Activated CD4-positive, alpha-beta T cell treated with anti-CD3 and anti-CD28 coated beads, Interleukin-2, amount 50 U/mL, for 48 hours (primary cell): Measurements from ENCODE around the gene DNM3.

Experiments used
- DNase-seq, 2 experiments: peaks; one replicate each; pipeline ENCODE4 v3.0.0-alpha.2; 2020

Gene DNM3

GRCh38 chr1:171931752-171932151 is 90.5 kb downstream of the DNM3 start:
- no peak for DNase-seq

DNA sequence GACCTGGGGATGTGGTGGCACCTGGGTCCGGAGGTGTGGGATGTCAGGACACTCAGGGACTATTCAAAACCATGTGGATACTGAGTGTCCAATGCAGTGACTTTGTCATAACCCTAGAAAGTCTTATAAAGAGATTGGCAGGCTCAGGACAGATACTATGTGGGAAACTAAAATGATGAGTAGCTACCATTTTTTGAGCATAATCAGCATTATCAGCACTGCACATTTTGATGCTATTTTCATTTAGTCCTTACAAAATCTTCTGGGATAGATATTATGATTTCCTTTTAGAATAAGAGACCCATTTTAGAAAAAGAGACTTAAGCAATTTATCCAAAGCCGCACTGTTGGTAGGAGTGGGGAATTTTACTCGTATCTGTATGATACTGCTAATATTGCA is 93.4 kb downstream of the DNM3 start:
- DNase-seq, result no peak

DNA sequence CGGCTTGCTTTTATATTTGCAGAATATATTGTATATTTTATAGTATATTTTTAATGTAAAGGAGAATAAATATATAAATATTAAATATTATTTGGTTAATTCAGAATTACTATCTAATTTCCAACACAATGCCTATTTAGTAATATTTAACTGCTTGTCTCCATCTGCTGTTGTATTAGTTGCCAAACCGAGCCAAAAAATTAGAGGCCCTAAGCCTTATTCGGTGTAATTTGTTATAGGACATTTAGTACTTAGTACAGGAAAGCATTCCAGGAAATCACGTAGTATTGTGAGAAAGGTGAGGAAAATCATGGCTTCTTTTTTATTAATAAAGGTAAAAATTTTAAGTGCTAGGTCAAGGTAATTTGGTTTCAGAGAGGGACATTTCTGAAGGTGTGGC is 93.8 kb downstream of the DNM3 start:
- DNase-seq, result no peak

GRCh38 chr1:171935664-171936063 is 94.4 kb downstream of the DNM3 start:
- no peak for DNase-seq

DNA sequence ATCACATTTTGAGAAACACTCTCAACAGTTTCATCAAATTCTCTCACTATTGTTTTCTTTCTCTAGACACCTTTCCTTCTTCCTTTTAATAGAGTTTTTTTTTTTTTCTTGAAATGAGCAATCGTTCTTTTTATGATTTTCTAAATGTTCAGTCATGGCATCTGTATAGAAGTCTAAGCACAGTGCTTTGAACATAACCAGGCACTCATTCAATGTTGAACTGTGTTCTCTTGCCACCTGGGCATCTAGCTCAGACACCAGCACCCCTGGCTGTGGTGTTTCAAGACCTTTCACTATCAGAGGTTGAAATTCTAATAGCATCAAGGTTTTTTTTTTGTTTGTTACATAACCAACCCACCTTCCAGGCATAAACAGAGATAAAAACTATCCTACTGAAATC is 96.6 kb downstream of the DNM3 start:
- no peak for DNase-seq

DNA sequence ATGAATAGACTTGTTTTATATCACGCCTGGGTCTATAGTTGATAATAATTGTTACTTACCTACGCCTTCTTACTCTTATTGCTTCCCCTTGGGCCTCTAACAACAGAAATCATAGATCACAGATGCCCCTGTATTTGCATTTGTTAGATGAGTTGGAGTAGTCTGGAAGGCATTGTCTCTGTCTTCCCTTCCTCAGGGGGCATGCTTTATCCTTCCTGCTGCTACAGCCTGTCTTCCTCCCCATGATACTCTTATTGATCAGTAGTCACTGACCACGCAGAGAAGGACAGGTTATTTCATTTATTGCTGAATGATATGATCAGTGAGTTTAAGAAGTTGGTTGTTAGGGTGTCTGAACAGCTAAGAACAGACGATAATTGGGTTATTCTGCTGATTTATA is 98.4 kb downstream of the DNM3 start:
- no peak for DNase-seq

DNA sequence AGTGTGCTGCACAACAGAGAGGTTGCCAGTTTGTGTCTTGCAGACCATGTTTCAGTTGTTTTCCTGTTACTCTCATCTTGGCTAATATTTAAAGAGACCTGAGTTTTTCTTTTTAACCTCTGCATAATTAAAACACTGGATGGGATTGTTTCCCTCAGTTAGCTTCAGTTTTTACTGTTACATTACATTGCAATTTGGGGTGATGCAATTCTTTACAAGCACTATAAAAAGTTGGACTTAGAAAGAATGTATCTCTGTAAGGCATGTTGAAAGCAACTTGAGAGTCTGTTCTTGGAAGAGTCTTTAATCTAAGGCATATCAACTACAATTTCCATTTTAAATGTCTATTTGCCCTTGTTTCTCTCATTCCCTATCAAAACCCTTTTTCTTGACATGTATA is 99.1 kb downstream of the DNM3 start:
- no peak for DNase-seq

- DNase-seq, result no peak
Observed at GRCh38 chr1:171941920-171942319, 100.6 kb downstream of the DNM3 start.

DNA sequence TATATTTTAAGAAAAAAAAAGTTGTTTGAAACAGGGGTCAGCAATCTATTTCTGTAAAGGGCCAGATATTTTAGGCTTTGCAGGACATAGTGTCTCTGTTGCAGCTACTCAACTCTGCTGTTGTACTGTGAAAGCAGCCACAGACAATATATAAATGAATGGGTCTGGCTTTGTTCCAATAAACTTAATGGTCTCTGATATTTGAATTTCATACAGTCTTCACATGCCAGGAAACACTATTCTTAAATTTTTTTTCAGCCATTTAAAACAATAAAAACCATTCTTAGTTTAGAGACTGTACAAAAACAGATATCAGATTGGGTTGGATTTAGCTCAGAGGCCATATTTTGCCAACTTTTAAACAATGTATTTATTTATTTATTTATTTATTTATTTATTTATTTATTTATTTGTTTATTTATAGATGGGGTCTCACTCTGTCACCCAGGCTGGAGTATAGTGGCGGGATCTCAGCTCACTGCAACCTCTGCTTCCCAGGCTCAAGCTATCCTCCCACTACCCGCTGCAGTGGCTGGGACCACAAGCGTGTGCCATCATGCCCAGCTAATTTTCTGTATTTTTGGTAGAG is 102.8 kb downstream of the DNM3 start:
- no peak for DNase-seq

- DNase-seq, result no peak
Observed at GRCh38 chr1:171948511-171948910, 107.2 kb downstream of the DNM3 start.

DNA sequence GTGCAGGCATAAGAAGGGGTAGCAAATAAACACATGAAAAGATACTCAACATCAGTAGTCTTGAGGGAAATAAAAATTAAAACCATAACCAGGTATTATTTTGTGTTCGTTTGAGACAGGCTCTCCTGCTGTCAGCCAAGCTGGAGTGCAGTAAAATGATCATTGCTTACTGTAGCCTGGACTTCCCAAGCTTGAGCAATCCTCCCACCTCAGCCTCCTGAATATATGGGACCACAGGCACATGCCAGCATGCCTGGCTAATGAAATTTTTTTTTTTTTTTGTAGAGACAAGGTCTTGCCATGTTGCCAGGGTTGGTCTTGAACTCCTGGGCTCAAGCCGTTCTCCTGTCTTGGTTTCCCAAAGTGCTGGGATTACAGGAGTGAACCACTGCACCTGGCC is 108.0 kb downstream of the DNM3 start:
- DNase-seq, result no peak

- DNase-seq, result no peak
Observed at GRCh38 chr1:171953835-171954234, 112.5 kb downstream of the DNM3 start.

DNA sequence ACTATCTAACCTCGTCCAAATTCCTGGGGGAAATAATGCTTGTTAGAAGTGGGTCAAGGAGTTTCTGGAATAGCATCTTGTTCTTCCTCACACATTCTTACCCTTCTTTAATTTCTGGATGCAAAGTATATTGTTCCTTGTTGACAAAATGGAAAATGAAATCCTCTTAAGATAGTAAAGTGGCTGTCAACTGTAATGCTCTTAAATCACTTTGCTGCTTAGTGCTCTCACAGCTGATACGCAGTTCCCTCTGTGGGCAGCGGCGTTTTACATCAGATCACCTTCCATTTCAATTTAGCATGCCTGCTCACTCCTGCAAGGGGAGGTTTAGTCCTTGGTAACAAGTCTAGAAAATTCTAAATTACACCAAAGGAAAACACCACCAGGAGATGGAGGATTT is 113.1 kb downstream of the DNM3 start:
- no peak for DNase-seq

- no peak for DNase-seq
Observed at GRCh38 chr1:171961861-171962260, 120.6 kb downstream of the DNM3 start.

- DNase-seq, result no peak
Observed at GRCh38 chr1:171963762-171964161, 122.5 kb downstream of the DNM3 start.

DNA sequence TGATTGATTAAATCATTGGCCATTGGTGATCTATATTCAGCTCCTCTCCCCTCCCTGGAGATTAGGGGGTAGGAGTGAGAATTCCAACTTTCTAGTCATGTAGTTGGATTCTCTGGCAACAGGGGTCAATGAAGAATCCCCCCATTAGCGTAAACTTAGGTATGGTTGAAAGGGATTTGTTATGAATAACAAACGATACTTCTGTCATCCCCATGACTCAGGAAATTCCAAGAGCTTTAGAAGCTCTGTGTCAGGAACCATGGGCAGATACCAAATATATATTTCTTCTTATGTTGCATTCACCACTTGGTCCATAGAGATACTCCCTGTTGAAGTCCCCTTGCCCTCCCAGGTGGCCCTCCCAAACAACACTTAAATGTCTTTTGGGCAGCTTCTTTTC is 124.5 kb downstream of the DNM3 start:
- no peak for DNase-seq

GRCh38 chr1:171966426-171967220 is 125.3 kb downstream of the DNM3 start:
- DNase-seq, result no peak

DNA sequence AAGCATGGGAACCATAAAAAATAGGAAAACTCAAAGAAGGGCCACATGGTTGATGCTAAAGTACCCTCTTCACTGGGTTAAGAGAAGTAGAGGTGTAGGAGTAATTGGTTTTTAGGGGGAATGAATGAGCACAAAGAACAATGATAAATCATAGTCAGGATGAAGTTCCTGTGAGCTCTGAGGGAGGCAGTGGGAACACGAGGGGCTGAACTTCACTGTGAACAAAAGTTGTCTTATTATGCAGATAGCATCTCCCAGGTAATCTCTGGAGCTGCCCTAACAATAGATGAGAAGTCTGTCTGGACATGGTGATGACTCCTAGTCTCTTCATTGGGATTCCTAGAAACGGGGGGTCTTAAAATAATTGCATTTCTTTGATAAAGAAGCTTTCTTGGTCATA is 127.9 kb downstream of the DNM3 start:
- DNase-seq, result no peak

DNA sequence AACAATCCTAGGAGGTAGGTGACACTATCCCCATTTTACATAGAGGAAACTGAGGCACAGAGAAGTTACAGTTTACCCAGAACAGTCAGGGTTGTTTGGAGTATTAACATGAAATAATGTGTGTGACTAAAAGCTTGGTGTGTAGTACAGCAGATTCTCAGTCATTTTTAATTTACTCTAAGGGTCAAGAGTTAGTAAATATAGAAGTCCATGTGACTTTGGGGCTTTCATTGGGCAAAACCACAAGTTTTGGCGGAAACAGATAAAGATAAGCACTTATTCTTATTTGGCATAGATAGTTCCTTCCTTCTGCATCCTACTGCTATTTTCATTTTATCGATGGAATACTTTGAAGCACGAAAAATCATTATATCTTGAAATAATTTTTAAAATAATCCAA is 128.5 kb downstream of the DNM3 start:
- no peak for DNase-seq

DNA sequence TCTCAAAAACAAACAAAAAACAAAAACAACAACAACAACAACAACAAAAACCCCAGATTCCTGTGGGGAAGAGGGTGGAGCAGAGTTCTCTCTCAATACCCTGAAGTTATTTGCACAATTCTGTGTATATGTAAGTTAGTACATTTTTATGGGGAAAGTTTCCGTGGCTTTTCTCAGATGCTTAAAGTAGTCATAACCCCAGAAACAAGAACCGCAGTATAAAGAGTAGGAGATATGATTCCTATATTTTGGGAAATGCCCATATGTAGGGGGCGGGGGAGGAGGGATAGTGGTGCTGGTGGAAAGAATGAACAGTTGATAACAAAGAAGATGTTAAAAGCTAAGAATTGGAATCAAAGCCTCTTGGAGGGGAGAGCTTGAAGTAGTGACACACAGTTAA is 131.5 kb downstream of the DNM3 start:
- DNase-seq, result no peak

GRCh38 chr1:171973421-171973820 is 132.1 kb downstream of the DNM3 start:
- DNase-seq, result no peak

DNA sequence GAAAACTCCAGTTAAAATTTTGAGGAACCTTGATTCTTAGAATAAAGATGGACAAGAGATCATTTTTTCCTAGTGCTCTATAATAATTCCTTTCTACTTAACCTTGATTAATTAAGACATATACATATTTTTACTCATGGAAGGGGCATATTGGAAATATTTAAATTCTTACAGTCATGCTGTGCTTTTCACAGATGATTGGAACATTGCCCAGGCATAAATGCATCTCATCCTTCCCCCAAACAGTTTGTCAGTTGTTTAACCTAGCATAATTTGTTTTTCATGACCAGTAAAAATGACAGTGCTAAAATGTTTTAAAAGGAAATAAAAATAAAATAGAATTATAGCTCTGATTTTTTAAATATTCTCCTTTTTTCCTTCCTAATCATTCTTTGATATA is 140.0 kb downstream of the DNM3 start:
- no peak for DNase-seq

- DNase-seq, result no peak
Observed at GRCh38 chr1:171983584-171983983, 142.3 kb downstream of the DNM3 start.

DNA sequence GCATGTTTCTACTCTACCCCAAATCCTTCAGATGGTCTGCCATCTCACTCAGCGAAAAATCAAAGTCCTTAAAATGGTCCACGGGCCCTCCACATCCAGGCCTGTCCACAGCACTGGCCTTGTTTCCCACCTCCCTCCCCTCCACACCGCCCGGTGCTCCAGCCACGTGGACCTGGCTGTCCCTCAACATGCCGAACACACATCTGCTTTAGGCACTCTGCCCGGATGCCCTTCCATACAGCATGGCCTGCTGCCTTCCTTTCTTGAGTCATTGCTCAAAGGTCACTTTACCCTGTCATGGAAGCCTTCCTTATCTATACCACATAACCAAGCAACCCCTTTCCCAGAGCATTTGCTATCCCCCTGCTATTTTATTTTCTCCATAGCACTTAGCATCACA is 143.0 kb downstream of the DNM3 start:
- no peak for DNase-seq
